T-helper 22 cell (primary cell): ENCODE data around the gene PXDN.

Experiments
- DNase-seq: peaks from one replicate; pipeline ENCODE4 v3.0.0-alpha.2; 2020; ENCODE audit warnings: low read depth

The PXDN gene

DNA sequence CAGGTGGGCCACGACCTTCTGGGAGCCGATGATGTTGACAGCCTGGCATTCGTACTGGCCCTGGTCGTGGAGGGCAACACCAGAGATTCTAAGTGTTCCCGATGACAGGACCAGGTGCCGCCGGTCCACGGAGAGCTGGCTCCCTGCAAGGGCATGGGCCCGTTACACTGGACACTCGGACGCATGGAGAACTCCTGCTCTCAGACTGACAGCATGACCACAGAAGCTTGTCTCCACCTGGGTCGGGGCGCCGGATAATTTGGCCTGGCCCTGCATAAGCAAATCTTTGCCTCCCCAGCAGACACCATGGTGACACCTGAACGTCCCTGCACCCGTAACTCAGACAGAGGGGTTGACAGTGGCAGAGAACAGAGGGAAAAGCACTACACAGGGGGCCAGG, 80.7 kb downstream of the PXDN start:
- DNase-seq, result no peak

DNA sequence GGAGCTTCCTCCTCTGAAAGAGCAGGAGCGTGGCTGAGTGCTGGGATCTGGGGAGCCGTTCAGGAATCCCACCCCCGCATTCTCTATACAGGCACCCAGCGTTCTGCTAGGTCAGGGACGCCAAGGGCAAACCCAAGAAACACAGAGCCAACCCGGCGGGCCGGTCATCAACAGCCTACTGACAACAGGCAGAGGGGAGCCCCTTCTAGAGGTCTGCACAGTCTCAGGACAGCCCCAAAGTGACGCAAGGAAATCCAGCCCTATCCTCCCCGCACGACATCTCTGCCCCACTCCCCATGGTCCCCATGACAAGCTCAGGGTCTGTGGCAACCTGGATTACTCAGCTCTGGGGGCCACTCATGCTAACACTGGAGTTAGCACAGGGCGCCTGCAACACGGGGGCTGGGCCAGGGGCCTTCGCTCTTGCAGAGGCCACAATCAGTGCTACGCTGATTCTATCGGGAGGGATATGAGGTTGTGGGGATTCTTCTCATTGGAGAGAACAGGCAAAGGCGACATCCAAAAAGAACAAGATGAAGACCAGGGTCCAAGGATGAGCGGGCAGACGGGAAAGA, 81.6 kb downstream of the PXDN start:
- no peak for DNase-seq

DNA sequence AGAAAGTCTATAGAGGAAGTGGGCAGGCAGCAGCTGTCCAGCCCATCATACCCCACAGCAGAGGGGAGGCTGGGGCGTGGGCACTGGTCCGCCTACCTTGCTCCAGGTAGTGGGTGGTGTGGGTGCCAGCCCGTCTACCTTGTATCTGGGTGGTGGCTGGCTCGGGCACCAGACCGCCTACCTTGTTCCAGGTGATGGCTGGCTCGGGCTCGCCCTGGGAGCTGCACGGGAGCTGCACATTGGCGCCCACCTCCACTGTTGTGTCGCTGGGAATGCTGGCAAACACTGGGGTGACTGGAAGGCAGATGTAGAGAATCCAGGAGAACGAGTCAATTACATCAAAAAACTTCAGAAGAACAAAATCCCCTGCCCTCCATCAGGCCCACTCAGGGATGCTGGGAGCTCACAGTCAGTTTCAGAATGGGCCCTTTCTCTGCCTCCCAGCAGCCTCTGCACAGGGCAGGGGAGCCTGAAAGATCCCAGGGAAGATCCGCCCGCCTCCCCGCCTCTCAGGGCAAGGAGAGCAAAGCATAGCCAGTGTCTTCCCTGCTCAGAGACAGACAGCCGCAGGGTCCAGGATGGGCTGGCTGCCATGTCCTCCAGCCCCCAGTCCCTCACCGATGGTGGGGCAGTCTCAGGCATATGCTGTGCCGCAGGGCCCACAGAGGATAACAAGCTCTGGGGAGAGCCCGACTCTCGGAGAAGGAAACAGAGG, 82.3 kb downstream of the PXDN start:
- DNase-seq, result no peak

DNA sequence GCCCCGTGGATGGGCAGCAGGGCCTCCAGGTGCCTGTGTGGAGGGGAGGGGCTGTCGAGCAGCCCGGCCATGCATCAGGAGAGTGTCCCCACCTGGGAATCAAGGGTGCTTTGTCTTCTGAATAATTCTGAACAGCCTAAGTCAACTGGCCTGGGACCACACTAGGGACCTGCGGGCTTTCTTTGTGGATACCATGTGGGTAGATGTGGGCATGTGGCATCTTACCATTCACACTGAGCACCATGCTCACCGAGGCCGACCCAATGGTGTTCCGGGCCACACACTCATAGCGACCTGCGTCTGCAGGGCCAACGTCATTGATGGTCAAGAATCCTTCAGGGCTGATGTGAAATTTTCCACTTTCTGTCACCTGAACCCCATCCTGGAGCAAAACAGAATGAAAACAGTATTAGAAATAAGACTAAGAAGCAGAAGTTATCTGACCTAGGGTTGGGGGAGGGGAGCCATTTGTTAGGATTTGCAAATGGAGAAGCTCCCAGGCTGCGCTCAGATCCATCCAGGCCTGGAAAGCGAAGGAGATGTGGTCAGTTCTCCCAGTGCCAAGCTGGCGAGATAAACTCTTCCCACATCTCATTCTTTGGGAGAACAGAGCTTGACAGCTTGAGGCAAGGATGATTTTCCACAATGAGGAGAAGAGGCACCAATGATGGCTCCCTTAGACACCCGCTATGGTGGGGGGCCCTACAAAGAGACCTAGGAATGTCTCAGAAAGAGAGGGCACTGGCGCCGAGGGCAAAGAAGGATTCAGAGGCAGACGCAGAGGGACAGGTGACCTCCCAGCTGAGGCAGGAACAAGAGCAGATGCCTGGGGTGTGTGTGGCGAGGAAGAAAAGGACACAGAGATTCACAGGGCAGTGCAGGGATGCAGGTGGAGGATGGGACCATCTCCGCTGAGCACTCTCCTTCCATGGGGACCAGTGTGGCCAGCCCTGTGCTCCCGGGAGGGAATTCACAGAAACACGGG, 83.4 kb downstream of the PXDN start:
- DNase-seq, result no peak

DNA sequence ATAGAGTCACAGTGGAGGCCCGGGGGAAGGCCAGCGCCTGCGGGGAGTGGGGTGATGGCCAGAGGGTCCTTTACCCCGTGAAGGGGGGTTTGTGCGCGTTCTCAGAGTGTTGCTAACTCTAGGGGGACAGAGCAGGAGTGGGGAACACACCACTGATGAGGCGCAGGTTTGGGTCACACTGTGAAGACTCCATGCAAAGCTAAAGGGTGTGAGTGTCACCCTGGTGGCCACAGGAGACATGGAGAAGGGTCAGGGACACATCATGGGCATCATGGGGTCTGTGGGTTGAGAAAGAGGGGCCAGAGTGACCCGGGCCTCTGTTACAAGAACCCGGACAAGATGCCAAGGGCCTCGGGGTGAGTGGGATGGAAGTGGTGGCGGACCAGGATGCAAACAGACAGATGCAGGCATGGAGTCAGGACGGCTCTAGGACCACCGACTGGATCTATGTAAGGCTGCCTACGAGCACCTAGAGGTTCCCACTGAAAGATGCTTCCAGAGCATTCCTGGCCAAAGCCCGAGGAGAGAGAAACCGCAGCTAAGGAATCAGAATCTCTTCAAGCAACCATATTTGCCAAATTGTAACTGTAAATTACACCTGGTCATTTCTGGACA, 84.3 kb downstream of the PXDN start:
- no peak for DNase-seq

DNA sequence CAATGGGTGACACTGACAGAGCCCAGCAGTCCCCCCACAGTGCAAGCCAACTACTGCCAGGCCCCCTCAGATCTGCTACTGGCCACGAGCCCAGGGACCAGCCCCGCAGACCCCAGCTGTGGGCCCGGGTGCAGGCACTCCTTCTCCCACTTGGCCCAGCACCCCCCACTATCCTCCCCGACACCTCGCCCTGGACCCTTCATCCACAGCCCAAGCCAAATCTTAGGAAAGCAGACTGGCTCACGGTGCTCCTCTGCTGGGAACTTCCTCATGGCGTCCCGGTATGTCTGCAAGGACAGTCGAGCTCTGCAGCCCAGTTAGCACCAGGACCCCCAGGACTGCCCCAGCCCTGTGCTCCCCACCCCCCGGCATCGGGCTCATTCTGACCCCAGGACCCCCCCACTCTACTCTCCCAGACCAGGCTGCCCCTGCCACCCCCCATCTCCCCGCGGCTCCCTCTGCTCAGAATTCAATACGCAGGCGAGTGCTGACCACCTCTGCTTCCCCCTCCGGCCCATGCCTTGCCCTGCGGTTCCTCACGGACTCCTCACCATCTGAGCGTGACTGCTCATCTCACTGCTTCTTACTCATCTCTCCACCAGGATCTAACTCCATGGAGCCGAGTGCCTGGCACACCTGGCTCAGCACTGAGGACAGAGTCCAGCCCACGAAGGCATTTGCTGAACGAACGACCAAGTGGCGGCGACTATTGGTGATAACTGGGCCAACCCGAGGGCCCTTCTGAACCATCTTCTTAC, 85.7 kb downstream of the PXDN start:
- DNase-seq, result no peak

DNA sequence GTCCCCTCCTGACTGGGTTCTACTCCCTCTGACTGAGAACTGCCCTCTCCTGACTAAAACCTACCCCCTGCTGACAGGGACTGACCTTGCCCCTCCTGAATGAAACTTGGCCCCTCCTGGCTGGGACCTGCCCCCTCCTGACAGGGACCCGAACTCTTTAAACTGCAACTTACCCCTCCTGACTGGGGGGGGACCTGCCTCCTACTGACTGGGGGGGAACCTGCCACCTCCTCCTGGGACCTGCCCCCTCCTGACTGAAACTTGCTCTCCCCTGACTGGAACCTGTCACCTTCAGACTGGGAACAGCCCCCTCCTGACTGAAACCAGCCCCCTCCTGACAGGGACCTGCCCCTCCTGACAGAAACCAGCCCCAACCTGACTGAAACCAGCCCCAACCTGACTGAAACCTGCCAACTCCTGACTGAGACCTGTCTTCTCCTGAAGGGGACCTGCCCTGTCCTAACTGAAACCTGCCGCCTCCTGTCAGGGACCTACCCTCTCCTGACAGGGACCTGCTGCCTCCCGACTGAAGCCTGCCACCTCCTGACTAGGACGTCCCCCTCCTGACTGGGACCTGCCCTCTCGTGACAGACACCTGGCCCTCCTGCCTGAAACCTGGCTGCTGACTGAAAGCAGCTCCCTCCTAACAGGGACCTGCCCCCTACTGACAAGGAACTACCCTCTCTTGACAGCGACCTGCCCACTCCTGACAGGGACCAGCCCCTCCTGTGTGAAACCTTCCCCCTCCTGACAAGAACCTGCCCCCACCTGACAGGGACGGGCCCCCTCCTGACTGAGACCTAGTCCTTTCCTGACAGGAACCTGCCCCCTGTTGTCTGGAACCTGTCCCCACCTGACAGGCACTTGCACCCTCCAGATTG, 87.1 kb downstream of the PXDN start:
- DNase-seq, result no peak

DNA sequence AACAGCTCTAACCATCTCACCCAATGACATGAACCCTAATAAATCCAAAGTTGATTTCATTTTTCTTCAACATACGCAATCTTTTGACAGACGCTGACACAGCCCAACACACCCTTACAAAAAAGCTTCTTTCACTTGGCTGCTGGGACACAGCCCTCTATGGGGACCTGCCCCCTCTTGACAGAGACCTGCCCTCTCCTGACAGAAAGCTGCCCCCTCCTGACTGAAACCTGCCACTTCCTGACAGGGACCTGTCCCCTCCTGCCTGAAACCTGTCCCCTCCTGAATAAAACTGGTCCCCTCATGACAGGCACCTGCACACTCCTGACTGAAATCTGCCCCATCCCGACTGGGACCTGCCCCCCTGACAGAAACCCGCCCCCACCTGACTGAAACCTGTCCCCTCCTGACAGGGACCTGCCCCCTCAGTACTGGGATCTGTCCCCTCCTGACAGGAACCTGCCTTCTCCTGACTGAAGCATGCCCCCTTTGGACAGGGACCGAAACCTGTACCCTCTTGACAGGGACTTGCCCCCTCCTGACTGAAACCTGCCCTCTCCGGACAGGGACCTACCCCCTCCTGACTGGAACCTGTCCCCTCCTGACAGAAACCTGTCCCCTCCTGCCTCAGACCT, 87.9 kb downstream of the PXDN start:
- DNase-seq, result no peak

DNA sequence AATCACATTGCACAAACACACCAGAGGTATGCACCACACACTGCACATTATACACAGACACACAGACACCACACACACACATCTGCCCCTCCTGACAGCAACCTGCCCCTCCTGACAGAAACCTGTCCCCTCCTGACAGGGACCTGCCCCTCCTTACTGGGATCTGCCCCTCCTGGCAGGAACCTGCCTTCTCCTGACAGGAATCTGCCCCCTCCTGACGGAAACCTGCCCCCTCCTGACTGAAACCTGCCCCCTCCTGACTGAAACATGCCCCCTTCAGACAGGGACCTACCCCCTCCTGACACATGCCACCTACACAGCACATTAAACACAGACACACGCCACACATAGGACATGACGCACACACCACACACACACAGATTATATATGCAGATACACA, 88.9 kb downstream of the PXDN start:
- DNase-seq, result no peak

DNA sequence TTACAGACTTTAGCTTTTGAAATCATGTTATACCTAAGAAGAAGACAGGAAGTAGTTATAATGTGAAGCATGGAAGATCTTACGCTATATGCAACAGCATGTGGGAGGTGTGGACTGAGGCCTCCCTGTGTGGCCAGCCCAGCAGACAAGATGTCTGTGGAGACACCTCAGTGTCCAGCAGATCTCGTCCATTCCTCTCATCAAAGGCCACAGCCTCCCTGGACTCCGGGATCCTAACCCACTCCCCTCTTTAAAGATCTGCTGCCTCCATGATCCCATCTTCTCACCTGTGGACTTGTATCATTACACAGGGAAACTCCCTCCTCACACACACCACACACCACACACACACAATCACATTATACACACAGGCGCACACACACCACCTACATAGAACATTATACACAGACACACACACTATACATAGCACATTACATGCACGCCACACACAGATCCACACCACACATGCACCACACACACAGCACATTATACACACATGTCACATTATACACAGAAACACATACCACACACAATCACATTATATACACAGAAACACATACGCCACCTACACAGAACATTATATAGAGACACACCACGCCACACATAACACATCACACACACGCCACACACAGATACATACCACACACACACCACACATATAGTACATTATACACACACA, 89.5 kb downstream of the PXDN start:
- DNase-seq, result no peak

DNA sequence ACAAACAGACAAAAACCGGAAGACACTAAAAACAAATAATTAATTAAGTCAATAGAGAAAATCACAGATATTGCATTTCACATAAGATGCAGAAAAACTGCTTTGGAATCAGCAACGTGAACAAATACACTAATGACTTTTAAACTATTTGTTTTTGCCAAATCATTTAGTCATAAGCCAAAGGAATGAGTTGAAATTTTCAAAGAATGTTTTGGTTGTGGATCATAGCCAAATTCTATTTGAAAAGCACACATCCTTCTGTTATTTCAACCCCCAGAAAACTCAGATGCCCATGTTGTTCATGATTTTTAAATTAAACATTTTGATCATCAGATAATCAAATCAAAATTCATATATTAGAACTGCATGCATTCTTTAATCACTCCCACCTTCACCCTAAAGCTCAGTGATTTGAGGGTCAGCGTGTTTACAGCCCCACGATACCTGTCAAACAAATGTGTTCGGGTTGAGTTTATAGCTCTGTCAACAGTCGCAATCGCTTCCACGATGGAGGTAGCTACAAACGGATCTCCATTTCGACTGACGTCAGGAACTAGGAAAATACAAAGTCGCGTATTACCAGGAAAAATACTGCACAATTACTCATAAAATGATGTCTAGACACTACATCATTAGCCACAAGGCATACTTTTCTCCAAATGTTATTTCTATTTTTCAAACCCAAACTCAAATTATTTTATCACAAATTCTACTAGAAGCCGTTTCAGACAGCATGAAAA, 90.2 kb downstream of the PXDN start:
- DNase-seq, result no peak

DNA sequence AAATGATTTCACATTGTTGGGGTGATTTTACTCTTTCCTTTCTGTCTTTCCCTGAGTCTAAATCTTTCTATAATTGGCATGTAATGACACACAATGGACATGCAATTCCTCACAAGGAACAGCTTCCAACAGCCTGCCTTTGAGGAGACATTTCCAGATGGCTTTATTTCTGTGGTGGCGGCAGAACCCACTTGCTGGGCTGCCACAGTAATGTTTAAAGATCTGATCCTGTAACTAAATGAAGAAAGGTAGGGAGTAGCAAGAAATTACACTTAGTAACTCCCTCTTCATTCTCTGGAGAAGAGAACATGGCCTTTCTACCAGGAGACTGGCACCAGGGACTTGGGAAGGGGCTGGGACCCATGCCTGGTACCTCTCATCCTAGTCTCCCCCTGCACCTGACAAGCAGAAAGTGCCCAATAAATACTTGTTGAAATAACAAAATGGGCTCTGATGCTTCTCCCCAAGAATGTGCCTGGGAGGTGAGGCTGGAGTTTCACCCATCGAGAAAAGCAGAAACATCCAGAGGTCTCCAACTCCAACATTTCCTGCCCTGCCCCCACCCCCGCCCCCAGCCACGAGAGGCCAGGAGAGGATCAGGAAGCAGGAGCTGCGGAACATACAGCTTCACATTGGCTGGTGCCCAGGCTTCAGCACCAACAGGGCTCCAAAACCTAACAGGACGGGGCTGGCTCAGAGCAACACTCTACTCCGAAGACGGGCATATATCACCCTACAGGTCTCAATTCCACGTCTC, 92.1 kb downstream of the PXDN start:
- DNase-seq, result no peak

DNA sequence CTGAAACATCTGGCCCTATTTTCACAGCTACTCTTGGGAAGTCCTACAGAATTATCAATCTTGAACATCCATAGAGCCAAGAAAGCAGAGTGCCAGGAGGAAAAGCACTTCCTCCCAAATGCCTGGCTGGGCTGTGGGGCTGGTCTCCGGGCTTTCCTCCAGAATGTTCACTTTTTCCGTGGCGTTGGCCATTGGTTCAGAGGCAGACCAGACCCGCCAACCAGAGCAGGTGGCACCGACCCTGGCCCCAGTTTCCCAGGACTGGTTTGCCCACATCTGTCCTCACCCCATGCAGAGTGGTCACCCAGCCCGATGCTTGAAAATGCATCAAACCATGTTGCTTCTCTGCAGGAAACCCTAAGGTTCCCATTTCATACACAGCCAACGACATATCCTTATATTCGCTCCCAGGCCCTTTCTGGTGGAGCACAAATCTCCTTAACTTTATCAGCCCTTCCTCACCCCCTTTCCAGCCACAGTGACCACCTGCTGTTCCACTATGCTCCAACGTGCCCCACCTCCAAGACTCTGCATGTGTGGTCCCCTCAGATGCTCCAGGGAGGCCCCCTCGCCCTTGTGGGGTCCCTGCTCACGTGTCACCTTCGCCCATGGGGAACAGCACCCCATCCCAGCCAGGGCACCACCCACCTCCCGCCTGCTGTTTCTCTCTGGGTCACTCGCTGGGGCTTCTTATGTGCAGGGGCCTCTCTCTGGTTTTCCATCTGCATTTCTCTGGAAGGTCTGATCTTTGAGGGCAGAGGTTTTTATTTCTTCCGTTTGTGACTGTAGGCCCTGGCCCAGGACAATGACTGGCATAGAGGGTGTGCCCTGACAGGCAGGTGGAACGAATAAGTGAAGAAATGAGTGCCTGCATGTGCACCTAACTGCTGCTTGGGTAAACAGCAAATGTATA, 92.9 kb downstream of the PXDN start:
- no peak for DNase-seq

DNA sequence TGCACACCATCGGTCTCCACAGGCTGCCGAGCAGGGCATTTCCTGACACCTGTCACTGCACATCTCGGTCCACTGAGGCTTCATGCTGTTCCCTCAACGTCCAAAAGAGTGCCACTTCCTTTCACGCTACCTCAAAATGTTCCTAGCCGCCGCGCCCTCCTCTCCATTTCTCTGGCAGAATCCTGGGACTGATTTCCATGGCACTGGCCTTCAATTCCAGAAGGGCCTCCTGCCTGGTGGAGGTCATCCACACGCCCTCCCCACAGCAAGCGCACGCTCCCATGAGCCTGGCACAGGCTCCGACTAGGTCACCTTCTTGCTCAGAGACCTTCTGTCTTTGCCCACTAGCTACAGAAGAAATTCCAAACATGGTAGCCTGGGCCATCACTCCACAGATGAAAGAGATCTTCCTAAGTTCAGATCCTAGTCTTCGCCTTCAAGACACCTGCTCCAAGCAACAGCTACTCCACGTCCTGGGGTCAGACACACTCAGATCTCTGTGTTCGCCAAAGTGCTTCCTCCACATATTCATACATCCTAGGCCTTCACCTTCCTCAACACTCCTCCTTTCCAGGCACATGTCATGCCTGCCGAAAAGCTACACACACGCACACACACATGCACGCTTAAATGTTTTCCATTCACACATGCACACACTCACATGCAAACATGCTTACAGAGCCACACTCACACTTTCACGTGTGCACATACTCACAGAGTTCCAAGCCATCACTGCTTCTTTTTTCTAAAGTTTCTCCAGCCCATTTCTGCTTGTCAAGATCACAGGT, 94.0 kb downstream of the PXDN start:
- no peak for DNase-seq

DNA sequence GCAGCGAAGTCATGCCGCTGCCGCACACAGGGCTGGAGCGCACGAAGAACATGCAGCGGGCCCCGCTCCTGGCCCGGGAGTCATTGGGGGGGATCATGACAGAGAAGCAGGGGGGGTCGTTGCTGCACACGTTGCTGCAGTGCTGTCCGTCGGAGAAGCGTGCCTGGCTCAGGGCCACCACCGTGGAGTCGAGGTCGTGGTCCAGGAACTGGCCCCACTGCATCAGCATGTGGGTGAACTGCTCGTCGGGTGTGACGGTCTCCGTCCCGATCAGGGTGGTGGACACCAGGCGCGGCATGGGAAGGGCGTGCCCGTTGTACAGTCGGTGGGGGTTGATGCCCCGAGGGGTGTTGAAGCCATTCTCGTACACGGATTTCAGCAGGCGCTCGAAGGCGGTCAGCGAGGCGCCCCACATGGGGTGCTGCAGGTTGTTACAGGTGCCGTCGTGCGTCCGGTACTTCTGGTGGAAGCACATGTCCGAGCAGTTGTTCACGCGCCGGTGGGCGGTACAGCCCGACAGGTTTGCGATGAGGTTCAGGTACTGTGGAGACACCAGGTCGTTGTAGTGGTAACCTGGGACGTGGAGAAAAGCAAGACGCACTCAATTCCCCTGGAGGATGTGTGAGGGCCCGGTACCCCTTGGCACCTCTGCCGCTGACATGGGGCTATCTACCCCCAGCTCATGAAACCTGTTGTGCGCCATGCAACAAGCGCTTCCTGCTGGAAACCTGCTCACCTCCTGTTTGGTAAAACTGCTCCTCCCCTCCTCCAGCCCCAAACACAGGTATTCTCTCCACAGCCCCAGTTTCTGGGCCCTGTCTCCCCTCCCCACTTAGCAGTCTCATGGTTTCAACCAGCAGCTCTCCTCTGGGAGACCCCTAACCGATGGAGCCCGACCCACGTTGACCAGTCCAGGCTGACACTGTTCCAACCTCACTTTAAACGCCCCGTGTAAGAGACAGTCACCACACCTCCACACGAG, 94.9 kb downstream of the PXDN start:
- no peak for DNase-seq
